ENCODE results near the gene RAET1G. TPM values are rescaled to one million over a fixed set of nuclear protein-coding genes. Genes with fewer than 3 reads are reported as not detected.
A peak's percentile ranks its signal among the peaks of the same experiment; 100 is the strongest.

Gene RAET1G
- total RNA-seq, 1 experiment from 2014 or later: not detected

GRCh38 chr6:149942461-149942829, 19.5 kb upstream of the RAET1G start:
- POLR2A ChIA-PET: no interaction called here
- H3K9me3 Mint-ChIP-seq (ENCODE audit: unreplicated experiment): no peaks in the 10 kb centered on the region
- intact Hi-C loops (cut with micrococcal nuclease; ENCODE audit: unreplicated experiment): no loop called here
- H3K27ac Mint-ChIP-seq (ENCODE audit: unreplicated experiment): no peak overlapping the region
- H3K27me3 Mint-ChIP-seq (ENCODE audit: insufficient read depth, unreplicated experiment): peaks cover 14% of the 10 kb centered on the region
- peak overlapping the region; percentile 87 for H3K4me3 Mint-ChIP-seq (ENCODE audit: unreplicated experiment)
- peaks cover 6% of the 10 kb centered on the region for H3K4me1 Mint-ChIP-seq (ENCODE audit: low read depth, unreplicated experiment)
- Histone ChIP-seq H3K9me3 (no peaks in the 10 kb centered on the region), H3K4me1 (no peaks in the 10 kb centered on the region), H3K4me3 (ENCODE audit: low read depth, low read length) (peak overlapping the region; percentile 63), H3K27me3 (replicated peaks; ENCODE audit: control insufficient read depth, insufficient read depth, low read length) (no peaks in the 10 kb centered on the region; the same call in 1 of the 2 replicates), H3K36me3 (ENCODE audit: control insufficient read depth, insufficient read depth, low read length) (no peaks in the 10 kb centered on the region)
- CTCF ChIA-PET: no interaction called here
- BruUV-seq (replicated peaks): no TSS peak
- no peak for TF ChIP-seq CTCF (IDR thresholded peaks at IDR 0.05; ENCODE audit: insufficient read depth in 1 of 2, low read depth in 1 of 2, low read length in 1 of 2, severe bottlenecking in 1 of 2, unreplicated experiment in 1 of 2)
- DNase-seq: peak in 1 of 2 experiments; percentile 26
- peaks cover 9% of the 10 kb centered on the region for H3K36me3 Mint-ChIP-seq (ENCODE audit: insufficient read depth, unreplicated experiment)

GRCh38 chr6:149941583-149942460, 18.9 kb upstream of the RAET1G start, which contains the start of gene ULBP2:
Gene ULBP2, plus strand, starts transcription at chr6:149942014. Its CDS starts 59 bp downstream, at chr6:149942073.
- H3K4me3 ChIP-seq (ENCODE audit: low read depth, low read length): peak within 1 kb of the TSS; percentile 63
- H3K27me3 Mint-ChIP-seq (ENCODE audit: insufficient read depth, unreplicated experiment): peaks cover 14% of the 10 kb centered on the region
- no peaks in the 10 kb centered on the region for H3K9me3 Mint-ChIP-seq (ENCODE audit: unreplicated experiment)
- no peaks in the 10 kb centered on the region for H3K4me1 ChIP-seq
- intact Hi-C loops (cut with micrococcal nuclease; ENCODE audit: unreplicated experiment): no loop called here
- BruUV-seq (replicated peaks): TSS peak; percentile 67
- H3K36me3 Mint-ChIP-seq (ENCODE audit: insufficient read depth, unreplicated experiment): peaks cover 9% of the 10 kb centered on the region
- peak within 1 kb of the TSS; percentile 79 for H3K27ac Mint-ChIP-seq (ENCODE audit: unreplicated experiment)
- peak within 1 kb of the TSS; percentile 87 for H3K4me3 Mint-ChIP-seq (ENCODE audit: unreplicated experiment)
- DNase-seq: peak; percentile 79 to 83
- no peaks in the 10 kb centered on the region; the same call in 1 of the 2 replicates for H3K27me3 ChIP-seq (replicated peaks; ENCODE audit: control insufficient read depth, insufficient read depth, low read length)
- CTCF ChIA-PET: no interaction called here
- TF ChIP-seq CTCF (IDR thresholded peaks at IDR 0.05; ENCODE audit: insufficient read depth in 1 of 2, low read depth in 1 of 2, low read length in 1 of 2, severe bottlenecking in 1 of 2, unreplicated experiment in 1 of 2): no peak
- POLR2A ChIA-PET: no interaction called here
- no peaks in the 10 kb centered on the region for H3K9me3 ChIP-seq
- peaks cover 6% of the 10 kb centered on the region for H3K4me1 Mint-ChIP-seq (ENCODE audit: low read depth, unreplicated experiment)
- no peaks in the 10 kb centered on the region for H3K36me3 ChIP-seq (ENCODE audit: control insufficient read depth, insufficient read depth, low read length)

- no peaks in the 10 kb centered on the region; the same call in 1 of the 2 replicates for H3K27me3 ChIP-seq (replicated peaks; ENCODE audit: control insufficient read depth, insufficient read depth, low read length)
- Mint-ChIP-seq H3K9me3 (ENCODE audit: unreplicated experiment) (no peaks in the 10 kb centered on the region), H3K4me3 (ENCODE audit: unreplicated experiment) (peak overlapping the region; percentile 31)
Observed at GRCh38 chr6:149940672-149940982, 17.7 kb upstream of the RAET1G start.

More at GRCh38 chr6:149940672-149940982, 17.7 kb upstream of the RAET1G start:
- CTCF ChIA-PET: no interaction called here
- POLR2A ChIA-PET: no interaction called here
- Mint-ChIP-seq H3K27me3 (ENCODE audit: insufficient read depth, unreplicated experiment) (peaks cover 19% of the 10 kb centered on the region), H3K4me1 (ENCODE audit: low read depth, unreplicated experiment) (peaks cover 6% of the 10 kb centered on the region), H3K27ac (ENCODE audit: unreplicated experiment) (no peak overlapping the region), H3K36me3 (ENCODE audit: insufficient read depth, unreplicated experiment) (peaks cover 9% of the 10 kb centered on the region)
- DNase-seq: no peak
- Histone ChIP-seq H3K9me3 (no peaks in the 10 kb centered on the region), H3K4me3 (ENCODE audit: low read depth, low read length) (no peak overlapping the region), H3K36me3 (ENCODE audit: control insufficient read depth, insufficient read depth, low read length) (no peaks in the 10 kb centered on the region), H3K4me1 (no peaks in the 10 kb centered on the region)
- TF ChIP-seq CTCF (IDR thresholded peaks at IDR 0.05; ENCODE audit: insufficient read depth in 1 of 2, low read depth in 1 of 2, low read length in 1 of 2, severe bottlenecking in 1 of 2, unreplicated experiment in 1 of 2): no peak
- BruUV-seq (replicated peaks): no TSS peak
- intact Hi-C loops (cut with micrococcal nuclease; ENCODE audit: unreplicated experiment): no loop called here
